CD14-positive monocyte (primary cell): ENCODE measurements around the gene SPIRE1. TPM values are rescaled to one million over a fixed set of nuclear protein-coding genes. Genes with fewer than 3 reads are reported as not detected.

Experiments
- DNase-seq, 3 donors: peaks; one replicate each; pipeline ENCODE4 v3.0.0-alpha.2; 2011 to 2022
- H2AFZ ChIP-seq: 2 replicates; pipeline ENCODE4 v1.6.0; 2012; ENCODE audit warnings: mild to moderate bottlenecking, low read depth, low read length, inconsistent platforms; ENCODE audit not compliant: insufficient read depth, poor library complexity, severe bottlenecking
- H3K27ac ChIP-seq, 2 donors: 1 replicate in 1 of 2; 2 replicates in 1 of 2; pipeline ENCODE4 v1.5.1; 2012 to 2013; ENCODE audit warnings: low read length in 2 of 2, control low read depth in 1 of 2, inconsistent platforms in 1 of 2, low read depth in 1 of 2, mild to moderate bottlenecking in 1 of 2
- H3K27me3 ChIP-seq, 2 donors: one replicate each; pipeline versions ENCODE4 v1.6.0 to v1.6.1; 2011 to 2013; ENCODE audit warnings: low read length in 2 of 2; ENCODE audit not compliant: control insufficient read depth in 2 of 2, insufficient read depth in 2 of 2
- H3K36me3 ChIP-seq, 2 donors: replicated peaks in 1 of 2; 1 replicate in 1 of 2; 2 replicates in 1 of 2; pipeline versions ENCODE4 v1.5.1 to v1.6.1; 2012 to 2013; ENCODE audit warnings: low read length in 2 of 2, control low read depth in 1 of 2, inconsistent platforms in 1 of 2, mild to moderate bottlenecking in 1 of 2; ENCODE audit not compliant: insufficient read depth in 2 of 2, control insufficient read depth in 1 of 2
- H3K4me1 ChIP-seq, 2 donors: 1 replicate in 1 of 2; 2 replicates in 1 of 2; pipeline versions ENCODE4 v1.5.1 to v1.6.1; 2012 to 2013; ENCODE audit warnings: low read length in 2 of 2, control low read depth in 1 of 2, inconsistent platforms in 1 of 2, mild to moderate bottlenecking in 1 of 2, moderate library complexity in 1 of 2; ENCODE audit not compliant: insufficient read depth in 2 of 2, control insufficient read depth in 1 of 2
- H3K4me2 ChIP-seq: replicated peaks from 2 replicates; pipeline ENCODE3; 2012; ENCODE audit warnings: low read length, moderate library complexity, mild to moderate bottlenecking; ENCODE audit not compliant: poor library complexity, severe bottlenecking; ENCODE audit errors: extremely low read depth
- H3K4me3 ChIP-seq, 3 experiments: fragments of 200-600 bp in 1 of 3; sonication (generic) in 1 of 3; replicated peaks in 1 of 3; 1 replicate in 2 of 3; 2 replicates in 1 of 3; pipeline ENCODE4 v1.5.1; 2011 to 2013; ENCODE audit warnings: low read length in 3 of 3, mild to moderate bottlenecking in 3 of 3, control low read depth in 2 of 3, low read depth in 2 of 3, inconsistent platforms in 1 of 3, moderate library complexity in 1 of 3
- H3K79me2 ChIP-seq: 2 replicates; pipeline ENCODE4 v1.6.0; 2012; ENCODE audit warnings: mild to moderate bottlenecking, control low read depth, inconsistent platforms, low read length, moderate library complexity; ENCODE audit not compliant: insufficient read depth
- H3K9ac ChIP-seq: 2 replicates; pipeline ENCODE4 v1.6.0; 2017; ENCODE audit warnings: low read length, mild to moderate bottlenecking; ENCODE audit not compliant: insufficient read depth, poor library complexity, severe bottlenecking
- H3K9me3 ChIP-seq, 2 donors: replicated peaks in 1 of 2; 1 replicate in 1 of 2; 2 replicates in 1 of 2; pipeline versions ENCODE4 v1.5.1 to v1.6.1; 2012 to 2013; ENCODE audit warnings: low read length in 2 of 2, control low read depth in 1 of 2; ENCODE audit not compliant: control insufficient read depth in 1 of 2, insufficient read depth in 1 of 2
- H4K20me1 ChIP-seq: 2 replicates; pipeline ENCODE4 v1.6.0; 2012; ENCODE audit warnings: mild to moderate bottlenecking, low read length, control low read depth, moderate library complexity; ENCODE audit not compliant: insufficient read depth
- H3K27ac Mint-ChIP-seq, 7 donors: one replicate each; pipeline ENCODE4 v1.8.0; 2020; ENCODE audit warnings: mild to moderate bottlenecking in 7 of 7, mixed read lengths in 7 of 7, moderate library complexity in 6 of 7, inconsistent platforms in 2 of 7
- H3K27me3 Mint-ChIP-seq, 3 donors: one replicate each; pipeline ENCODE4 v1.8.0; 2021 to 2022; ENCODE audit warnings: low read depth in 3 of 3, mild to moderate bottlenecking in 3 of 3, mixed read lengths in 3 of 3, moderate library complexity in 3 of 3, inconsistent platforms in 1 of 3
- H3K36me3 Mint-ChIP-seq, 2 donors: one replicate each; pipeline ENCODE4 v1.8.0; 2020; ENCODE audit warnings: mixed read lengths in 2 of 2, inconsistent platforms in 1 of 2, mild to moderate bottlenecking in 1 of 2
- H3K4me1 Mint-ChIP-seq: one replicate; pipeline ENCODE4 v1.8.0; 2020; ENCODE audit warnings: mild to moderate bottlenecking, mixed read lengths
- H3K4me3 Mint-ChIP-seq, 2 donors: one replicate each; pipeline ENCODE4 v1.8.0; 2020; ENCODE audit warnings: mild to moderate bottlenecking in 2 of 2, mixed read lengths in 2 of 2, moderate library complexity in 1 of 2
- H3K9me3 Mint-ChIP-seq, 7 donors: one replicate each; pipeline ENCODE4 v1.8.0; 2020 to 2022; ENCODE audit warnings: mixed read lengths in 7 of 7, mild to moderate bottlenecking in 6 of 7, moderate library complexity in 6 of 7, inconsistent platforms in 2 of 7
- WGBS: methylation state at CpG from one replicate; pipeline ENCODE4 v1.1.5; 2013; ENCODE audit warnings: missing lambda C conversion rate; ENCODE audit not compliant: insufficient coverage; 5-methylcytosine and 5-hydroxymethylcytosine counted together
- intact Hi-C, 2 donors: fragments of 100-400 bp; cut with micrococcal nuclease; formaldehyde crosslinking; loops; one replicate each; pipeline versions ENCODE4 v1.15.0 to v1.15.1; 2023
- polyA plus RNA-seq, 3 donors: library from polyadenylated mRNA; depleted of rRNA in 1 of 3; unstranded in 2 of 3; stranded (reverse) in 1 of 3; fragments of 300-500 nt in 2 of 3; fragments of >200 nt in 1 of 3; fragmentation: Illumina TruSeq in 2 of 3; gene quantifications; 1 replicate in 2 of 3; 2 replicates in 1 of 3; pipeline ENCODE4 v1.2.3, GENCODE V29; 2012 to 2021
- TF ChIP-seq, protein P1 (sequence below): fragments of 200-600 bp; IDR thresholded peaks from one replicate; pipeline ENCODE4 v1.8.0; 2022; ENCODE audit warnings: antibody characterized with exemption, mild to moderate bottlenecking

SPIRE1 gene
- polyA plus RNA-seq, 3 donors: 1.7 to 1.9 (median 1.8) TPM

DNA sequence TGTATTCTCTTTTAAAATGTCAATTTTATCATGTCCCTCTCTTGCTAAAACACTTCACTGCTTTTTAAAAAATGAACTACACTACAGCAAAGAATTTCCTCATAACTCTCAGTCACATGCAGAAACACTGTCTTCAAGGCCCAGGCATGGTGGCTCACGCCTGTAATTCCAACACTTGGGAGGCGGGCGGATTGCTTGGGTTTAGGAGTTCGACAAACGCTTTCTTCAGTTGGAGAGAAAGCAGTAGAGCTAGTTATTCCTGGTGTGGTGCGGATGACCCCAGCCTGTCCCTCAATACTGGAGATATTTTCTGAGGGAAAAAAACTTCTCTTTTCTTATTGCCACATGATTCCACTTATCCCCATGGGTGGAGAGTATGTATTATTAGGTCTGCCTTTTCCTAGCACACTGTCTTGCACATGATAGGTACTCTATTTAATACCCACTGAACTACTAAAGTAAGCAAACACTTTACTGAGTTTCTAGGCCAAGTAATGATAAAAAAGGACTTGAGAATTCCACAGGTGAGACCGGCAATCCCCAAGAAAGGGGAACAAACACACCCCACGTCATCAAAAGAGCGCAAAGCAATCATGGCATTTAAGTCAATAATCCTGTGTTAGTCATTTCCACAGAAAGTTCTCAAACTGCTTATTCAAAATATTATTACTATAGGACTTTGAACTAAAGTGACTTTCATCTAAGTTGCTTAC lies 77.1 kb downstream of the SPIRE1 start:
- H3K4me1 ChIP-seq: no peaks in the 10 kb centered on the region

DNA sequence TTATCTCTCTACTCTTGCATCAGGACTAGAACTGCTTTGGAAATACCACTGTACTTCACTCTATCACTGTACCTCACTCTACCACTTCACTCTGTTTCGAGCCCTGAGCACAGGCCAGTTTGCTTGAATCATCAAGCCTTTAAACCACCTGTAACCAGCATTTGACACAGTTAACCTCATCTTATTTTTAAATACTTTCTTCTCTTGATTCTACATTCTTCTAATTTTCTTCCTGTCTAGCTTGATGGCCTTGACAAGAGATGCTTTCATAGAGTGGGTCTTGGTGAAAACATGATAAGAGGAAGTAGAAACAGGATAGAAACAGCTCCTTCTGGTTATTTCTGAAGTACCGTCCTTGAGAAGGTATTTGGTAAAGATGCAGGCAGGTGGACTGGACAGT lies 78.1 kb downstream of the SPIRE1 start:
- TF ChIP-seq, protein P1, sequence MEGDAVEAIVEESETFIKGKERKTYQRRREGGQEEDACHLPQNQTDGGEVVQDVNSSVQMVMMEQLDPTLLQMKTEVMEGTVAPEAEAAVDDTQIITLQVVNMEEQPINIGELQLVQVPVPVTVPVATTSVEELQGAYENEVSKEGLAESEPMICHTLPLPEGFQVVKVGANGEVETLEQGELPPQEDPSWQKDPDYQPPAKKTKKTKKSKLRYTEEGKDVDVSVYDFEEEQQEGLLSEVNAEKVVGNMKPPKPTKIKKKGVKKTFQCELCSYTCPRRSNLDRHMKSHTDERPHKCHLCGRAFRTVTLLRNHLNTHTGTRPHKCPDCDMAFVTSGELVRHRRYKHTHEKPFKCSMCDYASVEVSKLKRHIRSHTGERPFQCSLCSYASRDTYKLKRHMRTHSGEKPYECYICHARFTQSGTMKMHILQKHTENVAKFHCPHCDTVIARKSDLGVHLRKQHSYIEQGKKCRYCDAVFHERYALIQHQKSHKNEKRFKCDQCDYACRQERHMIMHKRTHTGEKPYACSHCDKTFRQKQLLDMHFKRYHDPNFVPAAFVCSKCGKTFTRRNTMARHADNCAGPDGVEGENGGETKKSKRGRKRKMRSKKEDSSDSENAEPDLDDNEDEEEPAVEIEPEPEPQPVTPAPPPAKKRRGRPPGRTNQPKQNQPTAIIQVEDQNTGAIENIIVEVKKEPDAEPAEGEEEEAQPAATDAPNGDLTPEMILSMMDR: no peak
- DNase-seq: no peak
- WGBS: 39% methylated on average over 2 of the region's 2 CpGs
- Histone ChIP-seq H3K4me1 (no peaks in the 10 kb centered on the region), H4K20me1 (no peaks in the 10 kb centered on the region), H3K9me3 (peaks cover 0 to 3% of the 10 kb centered on the region in 2 donors), H2AFZ (no peak overlapping the region), H3K9ac (no peak overlapping the region), H3K4me3 (no peak overlapping the region), H3K4me2 (no peak overlapping the region), H3K27me3 (no peaks in the 10 kb centered on the region), H3K36me3 (no peaks in the 10 kb centered on the region), H3K27ac (no peak overlapping the region), H3K79me2 (no peaks in the 10 kb centered on the region)
- Mint-ChIP-seq H3K9me3 (peaks cover 0 to 15% (median 2%) of the 10 kb centered on the region in 7 donors), H3K4me3 (no peak overlapping the region), H3K27me3 (no peaks in the 10 kb centered on the region), H3K36me3 (no peaks in the 10 kb centered on the region), H3K27ac (no peak overlapping the region), H3K4me1 (peaks cover 2% of the 10 kb centered on the region)
- intact Hi-C loops: no loop called here

More for the DNA sequence above, 77.1 kb downstream of the SPIRE1 start:
- H3K9ac ChIP-seq: no peak overlapping the region
- no peaks in the 10 kb centered on the region for H4K20me1 ChIP-seq
- H3K4me3 ChIP-seq: no peak overlapping the region
- TF ChIP-seq, protein P1: no peak
- no peaks in the 10 kb centered on the region for H3K27me3 Mint-ChIP-seq
- no peak overlapping the region for H3K27ac ChIP-seq
- peaks cover 0 to 3% of the 10 kb centered on the region in 2 donors for H3K9me3 ChIP-seq
- peaks cover 2% of the 10 kb centered on the region for H3K4me1 Mint-ChIP-seq
- WGBS: no CpG with 5 or more reads among the region's 9 CpGs
- no peaks in the 10 kb centered on the region for H3K27me3 ChIP-seq
- H3K9me3 Mint-ChIP-seq: peaks cover 0 to 13% (median 2%) of the 10 kb centered on the region in 7 donors
- no peaks in the 10 kb centered on the region for H3K79me2 ChIP-seq
- no peak overlapping the region for H3K27ac Mint-ChIP-seq
- H3K36me3 ChIP-seq: no peaks in the 10 kb centered on the region
- H3K4me2 ChIP-seq: no peak overlapping the region
- H3K36me3 Mint-ChIP-seq: no peaks in the 10 kb centered on the region
- intact Hi-C loops: no loop called here
- no peak for DNase-seq
- H2AFZ ChIP-seq: no peak overlapping the region
- no peak overlapping the region for H3K4me3 Mint-ChIP-seq
